PC-3 (cell line): ENCODE results near the gene AOPEP. TPM values are rescaled to one million over a fixed set of nuclear protein-coding genes. Genes with fewer than 3 reads are reported as not detected.

Experiments used
- ATAC-seq: fragments of 200-7000 bp; cut with Tn5 transposase; 2 replicates; pipeline ENCODE4 v1.9.1; 2020; ENCODE audit warnings: mild to moderate bottlenecking, moderate library complexity
- BruUV-seq: library from RNA; stranded (reverse); fragments of 400-500 nt; replicated peaks from 2 replicates; lab custom pipeline; 2021; lab: Mats Ljungman, UMichigan
- CTCF ChIA-PET: fragments of 300-600 bp; sonication (Branson Sonifier 250); formaldehyde crosslinking; loops from one replicate; lab custom pipeline; 2022; ENCODE audit warnings: antibody characterized with exemption; lab: Charles Lee
- POLR2A ChIA-PET: fragments of 300-600 bp; sonication (Branson Sonifier 250); formaldehyde crosslinking; loops from one replicate; lab custom pipeline; 2022; ENCODE audit warnings: antibody characterized with exemption; ENCODE audit not compliant: unreplicated experiment; lab: Charles Lee
- DNase-seq: peaks from one replicate; pipeline ENCODE4 v3.0.0-alpha.2; 2015
- H2AFZ ChIP-seq: fragments of 300-600 bp; sonication (generic); 2 replicates; pipeline ENCODE4 v1.6.0; 2016; ENCODE audit warnings: antibody characterized with exemption, low read length
- H3F3A ChIP-seq: fragments of 300-600 bp; sonication (generic); one replicate; pipeline ENCODE4 v1.6.0; 2017; ENCODE audit warnings: antibody characterized with exemption, low read length, control low read depth, mild to moderate bottlenecking; ENCODE audit not compliant: unreplicated experiment
- H3K27ac ChIP-seq: fragments of 300-600 bp; sonication (generic); 2 replicates; pipeline ENCODE4 v1.5.1; 2016; ENCODE audit warnings: mild to moderate bottlenecking, low read length
- H3K27me3 ChIP-seq: fragments of 300-600 bp; sonication (generic); 2 replicates; pipeline ENCODE4 v1.6.1; 2016; ENCODE audit warnings: low read length, mixed read lengths
- H3K36me3 ChIP-seq: fragments of 300-600 bp; sonication (generic); 2 replicates; pipeline ENCODE4 v1.6.1; 2016; ENCODE audit warnings: low read depth, mixed run types, low read length, mixed read lengths
- H3K4me1 ChIP-seq: fragments of 300-600 bp; sonication (generic); 2 replicates; pipeline ENCODE4 v1.5.1; 2016; ENCODE audit warnings: low read length; ENCODE audit not compliant: insufficient read depth
- H3K4me2 ChIP-seq: fragments of 300-600 bp; sonication (generic); 2 replicates; pipeline ENCODE4 v1.6.0; 2016; ENCODE audit warnings: low read length
- H3K4me3 ChIP-seq: fragments of 300-600 bp; sonication (generic); 2 replicates; pipeline ENCODE4 v1.5.1; 2016; ENCODE audit warnings: mild to moderate bottlenecking, low read length, mixed read lengths
- H3K79me2 ChIP-seq: fragments of 300-600 bp; sonication (generic); 2 replicates; pipeline ENCODE4 v1.6.1; 2017; ENCODE audit warnings: low read length, mixed read lengths
- H3K9ac ChIP-seq: fragments of 300-600 bp; sonication (generic); 2 replicates; pipeline ENCODE4 v1.6.0; 2016; ENCODE audit warnings: mild to moderate bottlenecking, low read length
- H3K9me2 ChIP-seq: fragments of 300-600 bp; sonication (generic); replicated peaks from 2 replicates; pipeline ENCODE4 v1.6.1; 2016; ENCODE audit warnings: mixed run types, low read length, mixed read lengths
- H3K9me3 ChIP-seq: fragments of 300-600 bp; sonication (generic); 2 replicates; pipeline ENCODE4 v1.6.1; 2016; ENCODE audit warnings: low read length, mixed read lengths
- H4K20me1 ChIP-seq: fragments of 300-600 bp; sonication (generic); 2 replicates; pipeline ENCODE4 v1.6.1; 2016; ENCODE audit warnings: low read length, mixed read lengths
- CTCF ChIP-seq: fragments of 300-600 bp; sonication (generic); conservative IDR thresholded peaks from 2 replicates; pipeline ENCODE4 v1.5.1; 2017; ENCODE audit warnings: antibody characterized with exemption, low read depth, mild to moderate bottlenecking, low read length
- EZH2 ChIP-seq: fragments of 300-600 bp; sonication (generic); IDR thresholded peaks from one replicate; pipeline ENCODE4 v1.6.1; 2017; ENCODE audit warnings: antibody characterized with exemption, mild to moderate bottlenecking, low read length; ENCODE audit not compliant: unreplicated experiment
- EZH2phosphoT487 ChIP-seq: fragments of 300-600 bp; sonication (generic); IDR thresholded peaks from 2 replicates; pipeline ENCODE4 v1.6.1; 2018; ENCODE audit warnings: mild to moderate bottlenecking, antibody characterized with exemption, low read length, borderline replicate concordance
- intact Hi-C: fragments of 100-400 bp; cut with micrococcal nuclease; formaldehyde crosslinking; loops from 2 replicates; pipeline ENCODE4 v1.9.0; 2023
- total RNA-seq: library from RNA; depleted of rRNA; stranded (reverse); fragments of >200 nt; gene quantifications from 2 replicates; pipeline ENCODE4 v1.2.3, GENCODE V29; 2014

AOPEP gene
- total RNA-seq, 1 experiment from 2014 or later = 23.1 TPM

GRCh38 chr9:95036676-95037075 is 310.2 kb downstream of the AOPEP start:
- no peaks in the 10 kb centered on the region for H3K27me3 ChIP-seq
- H3K4me2 ChIP-seq = no peak overlapping the region
- ATAC-seq (no peak), DNase-seq (no peak)
- no peaks in the 10 kb centered on the region for H3K9me3 ChIP-seq
- H3K4me3 ChIP-seq = no peak overlapping the region
- H4K20me1 ChIP-seq = no peaks in the 10 kb centered on the region
- POLR2A ChIA-PET = no interaction called here
- H3K79me2 ChIP-seq = peaks cover 27% of the 10 kb centered on the region
- no peak overlapping the region for H3K27ac ChIP-seq
- BruUV-seq = no TSS peak
- intact Hi-C loops = no loop called here
- CTCF ChIA-PET = no interaction called here
- peaks cover 20% of the 10 kb centered on the region for H3K4me1 ChIP-seq
- H3F3A ChIP-seq = no peaks in the 10 kb centered on the region
- no peaks in the 10 kb centered on the region for H3K36me3 ChIP-seq
- TF ChIP-seq EZH2 = no peak
- no peak for TF ChIP-seq EZH2phosphoT487
- no peak for TF ChIP-seq CTCF
- no peaks in the 10 kb centered on the region for H3K9me2 ChIP-seq
- H3K9ac ChIP-seq = no peak overlapping the region
- H2AFZ ChIP-seq = no peak overlapping the region

- H3K4me2 ChIP-seq = no peak overlapping the region
- H3K9me3 ChIP-seq = no peaks in the 10 kb centered on the region
- no peaks in the 10 kb centered on the region for H3K9me2 ChIP-seq
- ChIA-PET CTCF (no interaction called here), POLR2A (interaction anchor here (0.7 kb wide), 1 partner anchor 369 kb away, joined by 3 read pairs; no protein-coding TSS in a partner anchor)
- ATAC-seq (peak; percentile 46; the same call in 1 of the 2 replicates), DNase-seq (peak; percentile 40)
- no peaks in the 10 kb centered on the region for H3K27me3 ChIP-seq
- TF ChIP-seq CTCF (no peak), EZH2 (no peak), EZH2phosphoT487 (no peak)
- intact Hi-C loops = no loop called here
- no peaks in the 10 kb centered on the region for H3F3A ChIP-seq
- H3K4me3 ChIP-seq = no peak overlapping the region
- BruUV-seq = no TSS peak
- H4K20me1 ChIP-seq = no peaks in the 10 kb centered on the region
- no peak overlapping the region for H2AFZ ChIP-seq
- H3K4me1 ChIP-seq = peaks cover 7% of the 10 kb centered on the region; the same call in 1 of the 2 replicates
- H3K27ac ChIP-seq = 0 out of 2 replicates have a peak overlapping the region, but pooled peaks have one; percentile 16
- no peak overlapping the region for H3K9ac ChIP-seq
- no peaks in the 10 kb centered on the region for H3K36me3 ChIP-seq
- H3K79me2 ChIP-seq = peaks cover 16% of the 10 kb centered on the region
These were observed 311.5 kb downstream of the AOPEP start for GRCh38 chr9:95037789-95038521.

- no peak for TF ChIP-seq CTCF
- no peak for TF ChIP-seq EZH2phosphoT487
- no peak for TF ChIP-seq EZH2
- CTCF ChIA-PET = no interaction called here
- no peak overlapping the region for H2AFZ ChIP-seq
- DNase-seq (no peak), ATAC-seq (no peak)
- no peak overlapping the region for H3K4me3 ChIP-seq
- H3K4me1 ChIP-seq = peaks cover 6% of the 10 kb centered on the region; the same call in 1 of the 2 replicates
- no peaks in the 10 kb centered on the region for H3F3A ChIP-seq
- H3K27ac ChIP-seq = no peak overlapping the region
- no peaks in the 10 kb centered on the region for H3K9me3 ChIP-seq
- intact Hi-C loops = no loop called here
- no peaks in the 10 kb centered on the region for H3K27me3 ChIP-seq
- no peak overlapping the region for H3K9ac ChIP-seq
- no peaks in the 10 kb centered on the region for H4K20me1 ChIP-seq
- H3K4me2 ChIP-seq = no peak overlapping the region
- H3K36me3 ChIP-seq = no peaks in the 10 kb centered on the region
- peaks cover 9% of the 10 kb centered on the region for H3K79me2 ChIP-seq
- no TSS peak for BruUV-seq
- no peaks in the 10 kb centered on the region for H3K9me2 ChIP-seq
- POLR2A ChIA-PET = no interaction called here
These were observed 312.2 kb downstream of the AOPEP start for GRCh38 chr9:95038666-95039065.
